Smooth muscle cell of trachea (primary cell): Measurements from ENCODE around the gene HPF1. TPM values are rescaled to one million over a fixed set of nuclear protein-coding genes. Genes with fewer than 3 reads are reported as not detected.

Source experiments
- total RNA-seq: library from RNA; depleted of rRNA; stranded (reverse); fragments of >200 nt; gene quantifications from 2 replicates; pipeline ENCODE4 v1.2.1, GENCODE V29; 2014

HPF1 gene
- total RNA-seq: 19.4 and 50.3 TPM in 2 replicates

GRCh38 chr4:169757575-169758184 is at the start of gene HPF1:
TSS of gene HPF1 (minus strand) at chr4:169757944. CDS start at chr4:169757877, 67 bp downstream.

Other genes starting within 250 kb of the HPF1 start
- 10.4 and 17.9 TPM in 2 replicates for gene NEK1, start 145.4 kb downstream of the HPF1 start, total RNA-seq
- 53.4 and 69.8 TPM in 2 replicates for gene CLCN3, start 137.4 kb downstream of the HPF1 start, total RNA-seq